ENCODE data around the gene KIRREL3.

KIRREL3 gene

GRCh38 chr11:126926376-126926791 is 74.2 kb downstream of the KIRREL3 start:
- no peak overlapping the region for H4K5ac ChIP-seq (ENCODE audit: low read length)
- no peaks in the 10 kb centered on the region for H3K79me1 ChIP-seq (ENCODE audit: low read length)
- no peak overlapping the region for H2BK5ac ChIP-seq (ENCODE audit: low read length)
- H3K23ac ChIP-seq (ENCODE audit: low read length): no peak overlapping the region
- H3K4me1 ChIP-seq (ENCODE audit: control insufficient read depth, low read depth, low read length): no peaks in the 10 kb centered on the region
- H3K27ac ChIP-seq (ENCODE audit: low read depth, low read length): no peak overlapping the region
- no peak overlapping the region for H4K8ac ChIP-seq (ENCODE audit: low read depth, low read length)
- H3K4me3 ChIP-seq (ENCODE audit: low read length): no peak overlapping the region
- H3K18ac ChIP-seq (ENCODE audit: low read length): no peak overlapping the region
- no peak overlapping the region for H3K4me2 ChIP-seq (ENCODE audit: low read length)
- no peaks in the 10 kb centered on the region for H3K79me2 ChIP-seq (ENCODE audit: control insufficient read depth, insufficient read depth, low read length)
- H3K4ac ChIP-seq (ENCODE audit: low read depth, low read length): no peak overlapping the region
- no peaks in the 10 kb centered on the region for H3K36me3 ChIP-seq (ENCODE audit: control insufficient read depth, insufficient read depth, low read length)
- WGBS (ENCODE audit: extremely low coverage, insufficient coverage, low lambda C conversion rate): no CpG with 5 or more reads among the region's 9 CpGs
- H3K56ac ChIP-seq (ENCODE audit: low read length): no peak overlapping the region
- no peak overlapping the region for H2AK5ac ChIP-seq (ENCODE audit: low read length)
- no peak for DNase-seq
- H3K27me3 ChIP-seq (ENCODE audit: insufficient read depth, low read length, poor library complexity): no peaks in the 10 kb centered on the region
- H2BK15ac ChIP-seq (replicated peaks; ENCODE audit: low read depth): no peak overlapping the region
- no peak overlapping the region for H3K9ac ChIP-seq (ENCODE audit: low read length)
- H2BK120ac ChIP-seq (ENCODE audit: low read depth, low read length): no peak overlapping the region

GRCh38 chr11:126925321-126926093 is 75.1 kb downstream of the KIRREL3 start:
- no peaks in the 10 kb centered on the region for H3K79me2 ChIP-seq (ENCODE audit: control insufficient read depth, insufficient read depth, low read length)
- no peak overlapping the region for H4K5ac ChIP-seq (ENCODE audit: low read length)
- H3K4me1 ChIP-seq (ENCODE audit: control insufficient read depth, low read depth, low read length): no peaks in the 10 kb centered on the region
- no peak overlapping the region for H3K4me3 ChIP-seq (ENCODE audit: low read length)
- no peaks in the 10 kb centered on the region for H3K36me3 ChIP-seq (ENCODE audit: control insufficient read depth, insufficient read depth, low read length)
- H4K8ac ChIP-seq (ENCODE audit: low read depth, low read length): no peak overlapping the region
- H3K9ac ChIP-seq (ENCODE audit: low read length): no peak overlapping the region
- WGBS (ENCODE audit: extremely low coverage, insufficient coverage, low lambda C conversion rate): no CpG with 5 or more reads among the region's 11 CpGs
- no peak overlapping the region for H2AK5ac ChIP-seq (ENCODE audit: low read length)
- no peaks in the 10 kb centered on the region for H3K79me1 ChIP-seq (ENCODE audit: low read length)
- H3K23ac ChIP-seq (ENCODE audit: low read length): no peak overlapping the region
- no peaks in the 10 kb centered on the region for H3K27me3 ChIP-seq (ENCODE audit: insufficient read depth, low read length, poor library complexity)
- DNase-seq: no peak
- H2BK5ac ChIP-seq (ENCODE audit: low read length): no peak overlapping the region
- H3K18ac ChIP-seq (ENCODE audit: low read length): no peak overlapping the region
- no peak overlapping the region for H3K4me2 ChIP-seq (ENCODE audit: low read length)
- no peak overlapping the region for H3K56ac ChIP-seq (ENCODE audit: low read length)
- H3K27ac ChIP-seq (ENCODE audit: low read depth, low read length): no peak overlapping the region
- H2BK120ac ChIP-seq (ENCODE audit: low read depth, low read length): no peak overlapping the region
- H2BK15ac ChIP-seq (replicated peaks; ENCODE audit: low read depth): no peak overlapping the region
- no peak overlapping the region for H3K4ac ChIP-seq (ENCODE audit: low read depth, low read length)

- Histone ChIP-seq H3K18ac (ENCODE audit: low read length) (no peak overlapping the region), H3K79me1 (ENCODE audit: low read length) (no peaks in the 10 kb centered on the region), H2BK5ac (ENCODE audit: low read length) (no peak overlapping the region), H4K8ac (ENCODE audit: low read depth, low read length) (no peak overlapping the region), H2AK5ac (ENCODE audit: low read length) (no peak overlapping the region), H3K4me1 (ENCODE audit: control insufficient read depth, low read depth, low read length) (no peaks in the 10 kb centered on the region), H3K36me3 (ENCODE audit: control insufficient read depth, insufficient read depth, low read length) (no peaks in the 10 kb centered on the region), H3K9ac (ENCODE audit: low read length) (no peak overlapping the region), H3K79me2 (ENCODE audit: control insufficient read depth, insufficient read depth, low read length) (no peaks in the 10 kb centered on the region), H3K56ac (ENCODE audit: low read length) (no peak overlapping the region), H3K27ac (ENCODE audit: low read depth, low read length) (no peak overlapping the region), H3K23ac (ENCODE audit: low read length) (no peak overlapping the region), H3K4me2 (ENCODE audit: low read length) (no peak overlapping the region), H4K5ac (ENCODE audit: low read length) (no peak overlapping the region), H2BK15ac (replicated peaks; ENCODE audit: low read depth) (no peak overlapping the region), H3K4me3 (ENCODE audit: low read length) (no peak overlapping the region), H3K27me3 (ENCODE audit: insufficient read depth, low read length, poor library complexity) (no peaks in the 10 kb centered on the region), H2BK120ac (ENCODE audit: low read depth, low read length) (no peak overlapping the region), H3K4ac (ENCODE audit: low read depth, low read length) (no peak overlapping the region)
- WGBS (ENCODE audit: extremely low coverage, insufficient coverage, low lambda C conversion rate): no CpG with 5 or more reads among the region's 5 CpGs
- no peak for DNase-seq
Measured at GRCh38 chr11:126924376-126925040, 76.1 kb downstream of the KIRREL3 start.

GRCh38 chr11:126920833-126921232 is 79.7 kb downstream of the KIRREL3 start:
- Histone ChIP-seq H3K27me3 (ENCODE audit: insufficient read depth, low read length, poor library complexity) (no peaks in the 10 kb centered on the region), H3K4ac (ENCODE audit: low read depth, low read length) (no peak overlapping the region), H3K23ac (ENCODE audit: low read length) (no peak overlapping the region), H2BK120ac (ENCODE audit: low read depth, low read length) (no peak overlapping the region), H2BK5ac (ENCODE audit: low read length) (no peak overlapping the region), H2AK5ac (ENCODE audit: low read length) (no peak overlapping the region), H3K27ac (ENCODE audit: low read depth, low read length) (no peak overlapping the region), H3K18ac (ENCODE audit: low read length) (no peak overlapping the region), H3K79me1 (ENCODE audit: low read length) (no peaks in the 10 kb centered on the region), H3K4me2 (ENCODE audit: low read length) (no peak overlapping the region), H3K4me1 (ENCODE audit: control insufficient read depth, low read depth, low read length) (no peaks in the 10 kb centered on the region), H3K4me3 (ENCODE audit: low read length) (no peak overlapping the region), H3K79me2 (ENCODE audit: control insufficient read depth, insufficient read depth, low read length) (no peaks in the 10 kb centered on the region), H4K5ac (ENCODE audit: low read length) (no peak overlapping the region), H3K56ac (ENCODE audit: low read length) (no peak overlapping the region), H4K8ac (ENCODE audit: low read depth, low read length) (no peak overlapping the region), H3K9ac (ENCODE audit: low read length) (no peak overlapping the region), H2BK15ac (replicated peaks; ENCODE audit: low read depth) (no peak overlapping the region), H3K36me3 (ENCODE audit: control insufficient read depth, insufficient read depth, low read length) (no peaks in the 10 kb centered on the region)
- WGBS (ENCODE audit: extremely low coverage, insufficient coverage, low lambda C conversion rate): no CpG with 5 or more reads among the region's 4 CpGs
- DNase-seq: peak; percentile 19

- WGBS (ENCODE audit: extremely low coverage, insufficient coverage, low lambda C conversion rate): no CpG with 5 or more reads among the region's 3 CpGs
- no peak for DNase-seq
- no peak overlapping the region for H3K56ac ChIP-seq (ENCODE audit: low read length)
Measured at GRCh38 chr11:126919147-126919823, 81.3 kb downstream of the KIRREL3 start.

More at GRCh38 chr11:126919147-126919823, 81.3 kb downstream of the KIRREL3 start:
- H2BK120ac ChIP-seq (ENCODE audit: low read depth, low read length): no peak overlapping the region
- H4K5ac ChIP-seq (ENCODE audit: low read length): no peak overlapping the region
- no peaks in the 10 kb centered on the region for H3K27me3 ChIP-seq (ENCODE audit: insufficient read depth, low read length, poor library complexity)
- H2BK5ac ChIP-seq (ENCODE audit: low read length): no peak overlapping the region
- no peak overlapping the region for H2AK5ac ChIP-seq (ENCODE audit: low read length)
- H3K4ac ChIP-seq (ENCODE audit: low read depth, low read length): no peak overlapping the region
- H3K79me1 ChIP-seq (ENCODE audit: low read length): no peaks in the 10 kb centered on the region
- no peak overlapping the region for H3K4me2 ChIP-seq (ENCODE audit: low read length)
- H2BK15ac ChIP-seq (replicated peaks; ENCODE audit: low read depth): no peak overlapping the region
- H4K8ac ChIP-seq (ENCODE audit: low read depth, low read length): no peak overlapping the region
- H3K4me1 ChIP-seq (ENCODE audit: control insufficient read depth, low read depth, low read length): no peaks in the 10 kb centered on the region
- no peak overlapping the region for H3K27ac ChIP-seq (ENCODE audit: low read depth, low read length)
- H3K79me2 ChIP-seq (ENCODE audit: control insufficient read depth, insufficient read depth, low read length): no peaks in the 10 kb centered on the region
- no peak overlapping the region for H3K18ac ChIP-seq (ENCODE audit: low read length)
- H3K4me3 ChIP-seq (ENCODE audit: low read length): no peak overlapping the region
- no peak overlapping the region for H3K9ac ChIP-seq (ENCODE audit: low read length)
- no peak overlapping the region for H3K23ac ChIP-seq (ENCODE audit: low read length)
- no peaks in the 10 kb centered on the region for H3K36me3 ChIP-seq (ENCODE audit: control insufficient read depth, insufficient read depth, low read length)
